Spleen (tissue), 11 donors: ENCODE data around the gene ATF5. TPM values are rescaled to one million over a fixed set of nuclear protein-coding genes. Genes with fewer than 3 reads are reported as not detected.

Source experiments
- DNase-seq: peaks from one replicate; pipeline ENCODE4 v3.0.0-alpha.2; 2020
- H3K27ac ChIP-seq, 8 donors: fragments of 200-600 bp; sonication (generic) in 7 of 8; 1 replicate in 4 of 8; 2 replicates in 4 of 8; pipeline versions ENCODE4 v1.5.0 to v1.8.0; 2016 to 2021; ENCODE audit warnings: inconsistent platforms in 4 of 8, mild to moderate bottlenecking in 4 of 8, moderate library complexity in 1 of 8
- H3K27me3 ChIP-seq, 7 donors: fragments of 200-600 bp; sonication (generic) in 6 of 7; replicated peaks in 1 of 7; 1 replicate in 4 of 7; 2 replicates in 3 of 7; pipeline versions ENCODE4 v1.5.0 to v1.8.0; 2016 to 2021; ENCODE audit warnings: inconsistent platforms in 3 of 7, mild to moderate bottlenecking in 1 of 7
- H3K36me3 ChIP-seq, 6 donors: fragments of 200-600 bp; sonication (generic) in 5 of 6; 1 replicate in 4 of 6; 2 replicates in 2 of 6; pipeline versions ENCODE4 v1.5.0 to v1.8.0; 2016 to 2021; ENCODE audit warnings: inconsistent platforms in 2 of 6
- H3K4me1 ChIP-seq, 6 donors: fragments of 200-600 bp; sonication (generic) in 5 of 6; 1 replicate in 3 of 6; 2 replicates in 3 of 6; pipeline versions ENCODE4 v1.5.0 to v1.8.0; 2016 to 2021; ENCODE audit warnings: inconsistent platforms in 3 of 6
- H3K4me3 ChIP-seq, 8 donors: fragments of 200-600 bp; sonication (generic) in 7 of 8; 1 replicate in 4 of 8; 2 replicates in 4 of 8; pipeline versions ENCODE4 v1.5.0 to v1.8.0; 2016 to 2021; ENCODE audit warnings: inconsistent platforms in 4 of 8, mild to moderate bottlenecking in 4 of 8, moderate library complexity in 2 of 8
- H3K9me3 ChIP-seq, 8 donors: fragments of 200-600 bp; sonication (generic) in 7 of 8; 1 replicate in 4 of 8; 2 replicates in 4 of 8; pipeline versions ENCODE4 v1.5.0 to v1.8.0; 2016 to 2021; ENCODE audit warnings: inconsistent platforms in 4 of 8
- POLR2A ChIP-seq, 3 donors: fragments of 450-650 bp; IDR thresholded peaks; one replicate each; pipeline ENCODE4 v1.5.1; 2017; ENCODE audit warnings: antibody characterized with exemption in 3 of 3, mild to moderate bottlenecking in 1 of 3
- POLR2AphosphoS5 ChIP-seq, 3 donors: sonication (generic); formaldehyde crosslinking; IDR thresholded peaks; one replicate each; pipeline ENCODE4 v1.5.1; 2017; ENCODE audit warnings: antibody characterized with exemption in 3 of 3
- WGBS, 5 donors: extraction: QIAGEN DNeasy Blood & Tissue Kit in 3 of 5; methylation state at CpG; one replicate each; pipeline versions ENCODE4 v1.1.5 to v1.1.7; 2013 to 2018; 5-methylcytosine and 5-hydroxymethylcytosine counted together
- intact Hi-C: fragments of 100-400 bp; cut with DNase I; formaldehyde crosslinking; loops from one replicate; pipeline ENCODE4 v1.15.0; 2023; ENCODE audit warnings: low total_unique reads
- polyA plus RNA-seq, 3 donors: library from polyadenylated mRNA; stranded (reverse); fragments of 200-250 nt; gene quantifications; one replicate each; pipeline ENCODE4 v1.2.1, GENCODE V29; 2013
- total RNA-seq, 7 donors: library from RNA; depleted of rRNA in 3 of 7; stranded (reverse); fragments of >200 nt in 3 of 7; fragmentation: NEBNext Ultra II Directional in 4 of 7; extraction: Animal tissue kit (Norgen Biotek cat#: 25700) in 4 of 7; gene quantifications; one replicate each; pipeline versions ENCODE4 v1.1.0 to v1.2.1, GENCODE V29; 2016 to 2021
- TF ChIP-seq, protein P1 (sequence below), 11 experiments: fragments of 200-600 bp in 7 of 11; fragments of 450-650 bp in 4 of 11; sonication (generic) in 4 of 11; IDR thresholded peaks in 8 of 11; conservative IDR thresholded peaks in 3 of 11; 1 replicate in 7 of 11; 2 replicates in 4 of 11; pipeline versions ENCODE4 v1.4.0 to v1.8.0; 2016 to 2021; ENCODE audit warnings: antibody characterized with exemption in 11 of 11, inconsistent platforms in 4 of 11, mild to moderate bottlenecking in 1 of 11
- donor health status: healthy with polysubstance abuse.
- donor health status: DM: no; HTN: no; CAD: no; lungs with moderate emphysema.
- donor health status: DM: no; HTN: no; CAD: no.
- donor health status: Bipolar disorder and iron deficiency.
- donor health status: healthy.
- donor health status: DM: no; HTN: no; CAD: no.
- donor health status: DM: yes; HTN: yes; CAD: no.

ATF5 gene
- total and polyA plus RNA-seq, 10 donors: 10.2 to 45.8 (median 19.8) TPM

GRCh38 chr19:49888510-49888824 lies 40.5 kb upstream of the ATF5 start:
- Histone ChIP-seq H3K27me3 (peaks cover 0 to 10% (median 0%) of the 10 kb centered on the region in 7 donors), H3K4me3 (no peak overlapping the region), H3K27ac (no peak overlapping the region), H3K9me3 (no peaks in the 10 kb centered on the region), H3K4me1 (peaks cover 0 to 41% (median 24%) of the 10 kb centered on the region in 6 donors), H3K36me3 (peaks cover 0 to 60% (median 24%) of the 10 kb centered on the region in 6 donors)
- WGBS, 5 donors: 78 to 94% (median 93%) methylated on average over 6 to 18 of the region's 18 CpGs
- TF ChIP-seq POLR2AphosphoS5 (IDR thresholded peaks at IDR 0.05) (no peak), POLR2A (IDR thresholded peaks at IDR 0.05) (no peak)
- TF ChIP-seq, protein P1, sequence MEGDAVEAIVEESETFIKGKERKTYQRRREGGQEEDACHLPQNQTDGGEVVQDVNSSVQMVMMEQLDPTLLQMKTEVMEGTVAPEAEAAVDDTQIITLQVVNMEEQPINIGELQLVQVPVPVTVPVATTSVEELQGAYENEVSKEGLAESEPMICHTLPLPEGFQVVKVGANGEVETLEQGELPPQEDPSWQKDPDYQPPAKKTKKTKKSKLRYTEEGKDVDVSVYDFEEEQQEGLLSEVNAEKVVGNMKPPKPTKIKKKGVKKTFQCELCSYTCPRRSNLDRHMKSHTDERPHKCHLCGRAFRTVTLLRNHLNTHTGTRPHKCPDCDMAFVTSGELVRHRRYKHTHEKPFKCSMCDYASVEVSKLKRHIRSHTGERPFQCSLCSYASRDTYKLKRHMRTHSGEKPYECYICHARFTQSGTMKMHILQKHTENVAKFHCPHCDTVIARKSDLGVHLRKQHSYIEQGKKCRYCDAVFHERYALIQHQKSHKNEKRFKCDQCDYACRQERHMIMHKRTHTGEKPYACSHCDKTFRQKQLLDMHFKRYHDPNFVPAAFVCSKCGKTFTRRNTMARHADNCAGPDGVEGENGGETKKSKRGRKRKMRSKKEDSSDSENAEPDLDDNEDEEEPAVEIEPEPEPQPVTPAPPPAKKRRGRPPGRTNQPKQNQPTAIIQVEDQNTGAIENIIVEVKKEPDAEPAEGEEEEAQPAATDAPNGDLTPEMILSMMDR (IDR thresholded peaks at IDR 0.05 in 8 of 11, conservative IDR thresholded peaks at IDR 0.05 in 3 of 11): no peak
- intact Hi-C loops: no loop called here
- DNase-seq: no peak

DNA sequence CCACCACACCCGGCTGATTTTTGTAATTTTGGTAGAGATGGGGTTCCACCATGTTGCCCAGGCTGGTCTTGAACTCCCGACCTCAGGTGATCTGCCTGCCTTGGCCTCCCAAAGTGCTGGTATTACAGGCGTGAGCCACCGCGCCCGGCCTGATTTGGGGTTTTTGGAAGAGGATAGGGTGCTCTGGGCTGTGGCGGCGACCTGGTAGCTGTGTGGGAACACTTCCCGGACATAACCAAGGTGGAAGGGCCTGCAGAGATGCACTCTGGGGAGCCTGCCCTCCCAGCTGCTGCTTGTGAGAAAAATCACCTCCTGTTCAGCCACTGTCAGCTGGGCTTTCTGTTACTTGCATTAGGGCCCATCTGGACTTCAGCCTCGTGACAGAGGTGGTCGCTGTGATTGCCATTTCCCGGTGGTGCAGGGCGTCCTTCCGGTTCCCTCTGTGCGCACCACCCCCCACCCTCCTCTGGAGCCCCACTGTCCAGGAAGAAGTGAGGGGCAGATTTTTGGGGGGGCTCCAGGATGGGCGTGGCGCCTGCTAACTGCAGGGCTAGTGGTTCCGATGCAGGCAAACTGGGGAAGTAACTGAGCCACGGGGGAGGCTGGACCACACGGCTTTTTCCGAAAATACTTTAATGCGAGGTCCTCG lies 39.8 kb upstream of the ATF5 start:
- Histone ChIP-seq H3K9me3 (no peaks in the 10 kb centered on the region), H3K4me1 (peaks cover 0 to 41% (median 24%) of the 10 kb centered on the region in 6 donors), H3K27ac (no peak overlapping the region), H3K4me3 (no peak overlapping the region), H3K36me3 (peaks cover 0 to 53% (median 17%) of the 10 kb centered on the region in 6 donors), H3K27me3 (peaks cover 0 to 10% (median 0%) of the 10 kb centered on the region in 7 donors)
- WGBS, 5 donors: 89 to 94% (median 91%) methylated on average over 23 of the region's 23 CpGs
- DNase-seq: no peak
- intact Hi-C loops: no loop called here
- TF ChIP-seq POLR2A (IDR thresholded peaks at IDR 0.05) (no peak), POLR2AphosphoS5 (IDR thresholded peaks at IDR 0.05) (no peak)
- TF ChIP-seq, protein P1 (IDR thresholded peaks at IDR 0.05 in 8 of 11, conservative IDR thresholded peaks at IDR 0.05 in 3 of 11): no peak

- peaks cover 0 to 46% (median 10%) of the 10 kb centered on the region in 6 donors for H3K36me3 ChIP-seq
- H3K9me3 ChIP-seq: no peaks in the 10 kb centered on the region
- H3K27me3 ChIP-seq: peaks cover 0 to 10% (median 0%) of the 10 kb centered on the region in 7 donors
- DNase-seq: peak; percentile 92
- H3K4me3 ChIP-seq: peak overlapping the region; percentile 24 to 69 (median 46)
- H3K4me1 ChIP-seq: peaks cover 0 to 43% (median 24%) of the 10 kb centered on the region in 6 donors
- intact Hi-C loops: no loop called here
- 27 to 90% (median 30%) methylated on average over 1 to 71 of the region's 71 CpGs for WGBS, 5 donors
- peak overlapping the region in 4 of 8 donors; percentile 30 to 39 (median 32) for H3K27ac ChIP-seq
- TF ChIP-seq POLR2A (IDR thresholded peaks at IDR 0.05) (no peak), POLR2AphosphoS5 (IDR thresholded peaks at IDR 0.05) (peak; percentile 75 to 91 (median 79))
- TF ChIP-seq, protein P1 (IDR thresholded peaks at IDR 0.05 in 8 of 11, conservative IDR thresholded peaks at IDR 0.05 in 3 of 11): peak; percentile 64 to 88 (median 83)
These were observed 39.2 kb upstream of the ATF5 start for GRCh38 chr19:49889687-49890348.
